CD14-positive monocyte (primary cell): ENCODE results near the gene ADCY2. TPM values are rescaled to one million over a fixed set of nuclear protein-coding genes. Genes with fewer than 3 reads are reported as not detected.

ENCODE experiments used
- DNase-seq, 3 donors: peaks; one replicate each; pipeline ENCODE4 v3.0.0-alpha.2; 2011 to 2022
- H2AFZ ChIP-seq: 2 replicates; pipeline ENCODE4 v1.6.0; 2012; ENCODE audit warnings: mild to moderate bottlenecking, low read depth, low read length, inconsistent platforms; ENCODE audit not compliant: insufficient read depth, poor library complexity, severe bottlenecking
- H3K27ac ChIP-seq, 2 donors: 1 replicate in 1 of 2; 2 replicates in 1 of 2; pipeline ENCODE4 v1.5.1; 2012 to 2013; ENCODE audit warnings: low read length in 2 of 2, control low read depth in 1 of 2, inconsistent platforms in 1 of 2, low read depth in 1 of 2, mild to moderate bottlenecking in 1 of 2
- H3K27me3 ChIP-seq, 2 donors: one replicate each; pipeline versions ENCODE4 v1.6.0 to v1.6.1; 2011 to 2013; ENCODE audit warnings: low read length in 2 of 2; ENCODE audit not compliant: control insufficient read depth in 2 of 2, insufficient read depth in 2 of 2
- H3K36me3 ChIP-seq, 2 donors: replicated peaks in 1 of 2; 1 replicate in 1 of 2; 2 replicates in 1 of 2; pipeline versions ENCODE4 v1.5.1 to v1.6.1; 2012 to 2013; ENCODE audit warnings: low read length in 2 of 2, control low read depth in 1 of 2, inconsistent platforms in 1 of 2, mild to moderate bottlenecking in 1 of 2; ENCODE audit not compliant: insufficient read depth in 2 of 2, control insufficient read depth in 1 of 2
- H3K4me1 ChIP-seq, 2 donors: 1 replicate in 1 of 2; 2 replicates in 1 of 2; pipeline versions ENCODE4 v1.5.1 to v1.6.1; 2012 to 2013; ENCODE audit warnings: low read length in 2 of 2, control low read depth in 1 of 2, inconsistent platforms in 1 of 2, mild to moderate bottlenecking in 1 of 2, moderate library complexity in 1 of 2; ENCODE audit not compliant: insufficient read depth in 2 of 2, control insufficient read depth in 1 of 2
- H3K4me2 ChIP-seq: replicated peaks from 2 replicates; pipeline ENCODE3; 2012; ENCODE audit warnings: low read length, moderate library complexity, mild to moderate bottlenecking; ENCODE audit not compliant: poor library complexity, severe bottlenecking; ENCODE audit errors: extremely low read depth
- H3K4me3 ChIP-seq, 3 experiments: fragments of 200-600 bp in 1 of 3; sonication (generic) in 1 of 3; replicated peaks in 1 of 3; 1 replicate in 2 of 3; 2 replicates in 1 of 3; pipeline ENCODE4 v1.5.1; 2011 to 2013; ENCODE audit warnings: low read length in 3 of 3, mild to moderate bottlenecking in 3 of 3, control low read depth in 2 of 3, low read depth in 2 of 3, inconsistent platforms in 1 of 3, moderate library complexity in 1 of 3
- H3K79me2 ChIP-seq: 2 replicates; pipeline ENCODE4 v1.6.0; 2012; ENCODE audit warnings: mild to moderate bottlenecking, control low read depth, inconsistent platforms, low read length, moderate library complexity; ENCODE audit not compliant: insufficient read depth
- H3K9ac ChIP-seq: 2 replicates; pipeline ENCODE4 v1.6.0; 2017; ENCODE audit warnings: low read length, mild to moderate bottlenecking; ENCODE audit not compliant: insufficient read depth, poor library complexity, severe bottlenecking
- H3K9me3 ChIP-seq, 2 donors: replicated peaks in 1 of 2; 1 replicate in 1 of 2; 2 replicates in 1 of 2; pipeline versions ENCODE4 v1.5.1 to v1.6.1; 2012 to 2013; ENCODE audit warnings: low read length in 2 of 2, control low read depth in 1 of 2; ENCODE audit not compliant: control insufficient read depth in 1 of 2, insufficient read depth in 1 of 2
- H4K20me1 ChIP-seq: 2 replicates; pipeline ENCODE4 v1.6.0; 2012; ENCODE audit warnings: mild to moderate bottlenecking, low read length, control low read depth, moderate library complexity; ENCODE audit not compliant: insufficient read depth
- H3K27ac Mint-ChIP-seq, 7 donors: one replicate each; pipeline ENCODE4 v1.8.0; 2020; ENCODE audit warnings: mild to moderate bottlenecking in 7 of 7, mixed read lengths in 7 of 7, moderate library complexity in 6 of 7, inconsistent platforms in 2 of 7
- H3K27me3 Mint-ChIP-seq, 3 donors: one replicate each; pipeline ENCODE4 v1.8.0; 2021 to 2022; ENCODE audit warnings: low read depth in 3 of 3, mild to moderate bottlenecking in 3 of 3, mixed read lengths in 3 of 3, moderate library complexity in 3 of 3, inconsistent platforms in 1 of 3
- H3K36me3 Mint-ChIP-seq, 2 donors: one replicate each; pipeline ENCODE4 v1.8.0; 2020; ENCODE audit warnings: mixed read lengths in 2 of 2, inconsistent platforms in 1 of 2, mild to moderate bottlenecking in 1 of 2
- H3K4me1 Mint-ChIP-seq: one replicate; pipeline ENCODE4 v1.8.0; 2020; ENCODE audit warnings: mild to moderate bottlenecking, mixed read lengths
- H3K4me3 Mint-ChIP-seq, 2 donors: one replicate each; pipeline ENCODE4 v1.8.0; 2020; ENCODE audit warnings: mild to moderate bottlenecking in 2 of 2, mixed read lengths in 2 of 2, moderate library complexity in 1 of 2
- H3K9me3 Mint-ChIP-seq, 7 donors: one replicate each; pipeline ENCODE4 v1.8.0; 2020 to 2022; ENCODE audit warnings: mixed read lengths in 7 of 7, mild to moderate bottlenecking in 6 of 7, moderate library complexity in 6 of 7, inconsistent platforms in 2 of 7
- CTCF ChIP-seq: fragments of 200-600 bp; IDR thresholded peaks from one replicate; pipeline ENCODE4 v1.8.0; 2022; ENCODE audit warnings: antibody characterized with exemption, mild to moderate bottlenecking
- WGBS: methylation state at CpG from one replicate; pipeline ENCODE4 v1.1.5; 2013; ENCODE audit warnings: missing lambda C conversion rate; ENCODE audit not compliant: insufficient coverage; 5-methylcytosine and 5-hydroxymethylcytosine counted together
- intact Hi-C, 2 donors: fragments of 100-400 bp; cut with micrococcal nuclease; formaldehyde crosslinking; loops; one replicate each; pipeline versions ENCODE4 v1.15.0 to v1.15.1; 2023
- polyA plus RNA-seq, 3 donors: library from polyadenylated mRNA; depleted of rRNA in 1 of 3; unstranded in 2 of 3; stranded (reverse) in 1 of 3; fragments of 300-500 nt in 2 of 3; fragments of >200 nt in 1 of 3; fragmentation: Illumina TruSeq in 2 of 3; gene quantifications; 1 replicate in 2 of 3; 2 replicates in 1 of 3; pipeline ENCODE4 v1.2.3, GENCODE V29; 2012 to 2021

ADCY2 gene
- polyA plus RNA-seq, 3 donors: not detected

- H3K4me1 ChIP-seq: peaks cover 8 to 10% of the 10 kb centered on the region in 2 donors
- H3K27ac Mint-ChIP-seq: no peak overlapping the region
- no peak overlapping the region for H3K4me3 Mint-ChIP-seq
- H4K20me1 ChIP-seq: no peaks in the 10 kb centered on the region
- no peak overlapping the region for H3K9ac ChIP-seq
- peaks cover 10% of the 10 kb centered on the region for H3K4me1 Mint-ChIP-seq
- peaks cover 0 to 3% (median 0%) of the 10 kb centered on the region in 7 donors for H3K9me3 Mint-ChIP-seq
- intact Hi-C loops: no loop called here
- H2AFZ ChIP-seq: no peak overlapping the region
- no peak overlapping the region for H3K4me3 ChIP-seq
- no peak for TF ChIP-seq CTCF
- DNase-seq: no peak
- WGBS: no CpG with 5 or more reads among the region's 3 CpGs
- H3K4me2 ChIP-seq: no peak overlapping the region
- H3K9me3 ChIP-seq: no peaks in the 10 kb centered on the region
- H3K27me3 Mint-ChIP-seq: peaks cover 28 to 49% (median 32%) of the 10 kb centered on the region in 3 donors
- no peak overlapping the region for H3K27ac ChIP-seq
- no peaks in the 10 kb centered on the region for H3K36me3 ChIP-seq
- peaks cover 32 to 40% of the 10 kb centered on the region in 2 donors for H3K27me3 ChIP-seq
- no peaks in the 10 kb centered on the region for H3K36me3 Mint-ChIP-seq
- no peaks in the 10 kb centered on the region for H3K79me2 ChIP-seq
Observed at GRCh38 chr5:7781899-7782298, 386.0 kb downstream of the ADCY2 start.

GRCh38 chr5:7784683-7785380, 388.9 kb downstream of the ADCY2 start:
- Mint-ChIP-seq H3K4me1 (peaks cover under 1% of the 10 kb centered on the region), H3K4me3 (peak overlapping the region in 1 of 2 donors; percentile 7), H3K27me3 (peaks cover 18 to 42% (median 25%) of the 10 kb centered on the region in 3 donors), H3K27ac (no peak overlapping the region), H3K9me3 (peaks cover 0 to 2% (median 0%) of the 10 kb centered on the region in 7 donors), H3K36me3 (no peaks in the 10 kb centered on the region)
- Histone ChIP-seq H3K36me3 (no peaks in the 10 kb centered on the region), H3K9ac (no peak overlapping the region), H3K4me1 (no peaks in the 10 kb centered on the region), H3K4me2 (no peak overlapping the region), H3K79me2 (no peaks in the 10 kb centered on the region), H3K9me3 (no peaks in the 10 kb centered on the region), H3K27ac (no peak overlapping the region), H3K4me3 (no peak overlapping the region), H3K27me3 (peaks cover 27 to 30% of the 10 kb centered on the region in 2 donors), H4K20me1 (no peaks in the 10 kb centered on the region), H2AFZ (no peak overlapping the region)
- TF ChIP-seq CTCF: no peak
- no peak for DNase-seq
- WGBS: 100% methylated on average over 1 of the region's 4 CpGs
- intact Hi-C loops: no loop called here
